ENCODE results near the gene CNIH3.

DNA sequence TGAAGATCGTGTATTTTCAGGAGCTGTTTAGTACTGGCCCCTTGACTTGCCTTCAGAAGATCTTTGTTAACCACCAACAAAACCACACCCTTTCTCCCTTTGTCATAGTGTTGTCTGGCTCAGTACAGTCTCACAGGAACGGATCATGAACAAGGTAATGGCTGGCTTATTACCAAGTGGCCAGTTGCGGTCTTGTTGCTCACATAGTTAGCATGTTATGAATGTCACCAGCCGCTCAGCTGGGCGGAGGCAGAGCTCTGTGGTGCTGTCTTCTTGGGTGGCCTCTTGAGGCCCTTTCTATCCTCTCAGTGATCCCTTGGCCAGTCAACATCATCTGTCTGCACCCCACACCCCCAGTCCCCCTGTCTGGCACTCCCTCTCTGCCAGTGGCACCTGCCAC, 21.4 kb downstream of the CNIH3 start:
- TF ChIP-seq EZH2 (IDR thresholded peaks at IDR 0.05; ENCODE audit: borderline replicate concordance, low read length), result no peak
- TF ChIP-seq, protein P1, sequence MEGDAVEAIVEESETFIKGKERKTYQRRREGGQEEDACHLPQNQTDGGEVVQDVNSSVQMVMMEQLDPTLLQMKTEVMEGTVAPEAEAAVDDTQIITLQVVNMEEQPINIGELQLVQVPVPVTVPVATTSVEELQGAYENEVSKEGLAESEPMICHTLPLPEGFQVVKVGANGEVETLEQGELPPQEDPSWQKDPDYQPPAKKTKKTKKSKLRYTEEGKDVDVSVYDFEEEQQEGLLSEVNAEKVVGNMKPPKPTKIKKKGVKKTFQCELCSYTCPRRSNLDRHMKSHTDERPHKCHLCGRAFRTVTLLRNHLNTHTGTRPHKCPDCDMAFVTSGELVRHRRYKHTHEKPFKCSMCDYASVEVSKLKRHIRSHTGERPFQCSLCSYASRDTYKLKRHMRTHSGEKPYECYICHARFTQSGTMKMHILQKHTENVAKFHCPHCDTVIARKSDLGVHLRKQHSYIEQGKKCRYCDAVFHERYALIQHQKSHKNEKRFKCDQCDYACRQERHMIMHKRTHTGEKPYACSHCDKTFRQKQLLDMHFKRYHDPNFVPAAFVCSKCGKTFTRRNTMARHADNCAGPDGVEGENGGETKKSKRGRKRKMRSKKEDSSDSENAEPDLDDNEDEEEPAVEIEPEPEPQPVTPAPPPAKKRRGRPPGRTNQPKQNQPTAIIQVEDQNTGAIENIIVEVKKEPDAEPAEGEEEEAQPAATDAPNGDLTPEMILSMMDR (IDR thresholded peaks at IDR 0.05; ENCODE audit: low read length), result no peak

Measured in OCI-LY1 (cell line).